ENCODE results near the gene LOC101059915.
"Not testable (repeated sequence)": the region's sequence is repeated elsewhere in the genome, so short reads cannot be mapped to it uniquely, and the experiment has no call there.

LOC101059915 gene

DNA sequence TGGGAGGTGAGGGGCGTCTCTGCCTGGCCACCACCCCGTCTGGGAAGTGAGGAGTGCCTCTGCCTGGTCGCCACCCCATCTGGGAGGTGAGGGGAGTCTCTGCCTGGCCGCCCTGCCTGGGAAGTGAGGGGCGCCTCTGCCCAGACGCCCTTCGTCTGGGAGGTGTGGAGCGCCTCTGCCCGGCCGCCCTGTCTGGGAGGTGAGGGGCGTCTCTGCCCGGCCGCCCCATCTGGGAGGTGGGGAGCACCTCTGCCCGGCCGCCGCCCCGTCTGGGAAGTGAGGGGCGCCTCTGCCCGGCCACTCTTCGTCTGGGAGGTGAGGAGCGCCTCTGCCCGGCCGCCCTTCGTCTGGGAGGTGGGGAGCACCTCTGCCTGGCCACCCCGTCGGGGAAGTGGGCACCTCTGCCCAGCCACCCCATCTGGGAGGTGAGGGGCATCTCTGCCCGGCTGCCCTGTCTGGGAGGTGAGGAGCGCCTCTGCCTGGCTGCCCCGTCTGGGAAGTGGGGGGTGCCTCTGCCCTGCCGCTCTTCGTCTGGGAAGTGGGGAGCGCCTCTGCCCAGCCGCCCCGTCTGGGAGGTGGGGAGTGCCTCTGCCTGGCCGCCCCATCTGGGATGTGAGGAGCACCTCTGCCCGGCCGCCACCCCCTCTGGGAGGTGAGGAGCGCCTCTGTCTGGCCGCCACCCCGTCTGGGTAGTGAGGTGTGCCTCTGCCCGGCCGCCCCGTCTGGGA is 8.9 kb downstream of the LOC101059915 start:
- not testable (repeated sequence) for DNase-seq

DNA sequence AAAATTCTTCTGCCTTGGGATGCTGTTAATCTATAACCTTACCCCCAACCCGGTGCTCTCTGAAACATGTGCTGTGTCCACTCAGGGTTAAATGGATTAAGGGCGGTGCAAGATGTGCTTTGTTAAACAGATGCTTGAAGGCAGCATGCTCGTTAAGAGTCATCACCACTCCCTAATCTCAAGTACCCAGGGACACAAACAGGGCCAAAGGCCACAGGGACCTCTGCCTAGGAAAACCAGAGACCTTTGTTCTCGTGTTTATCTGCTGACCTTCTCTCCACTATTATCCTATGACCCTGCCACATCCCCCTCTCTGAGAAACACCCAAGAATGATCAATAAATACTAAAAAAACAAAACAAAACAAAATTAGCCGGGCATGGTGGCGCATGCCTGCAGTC is 9.8 kb downstream of the LOC101059915 start:
- DNase-seq = not testable (repeated sequence)

GRCh38 chrX:71679575-71680207 is 12.3 kb downstream of the LOC101059915 start:
- no peak for DNase-seq

- not testable (repeated sequence) for DNase-seq
Measured at GRCh38 chrX:71696641-71697465, 29.5 kb downstream of the LOC101059915 start.

DNA sequence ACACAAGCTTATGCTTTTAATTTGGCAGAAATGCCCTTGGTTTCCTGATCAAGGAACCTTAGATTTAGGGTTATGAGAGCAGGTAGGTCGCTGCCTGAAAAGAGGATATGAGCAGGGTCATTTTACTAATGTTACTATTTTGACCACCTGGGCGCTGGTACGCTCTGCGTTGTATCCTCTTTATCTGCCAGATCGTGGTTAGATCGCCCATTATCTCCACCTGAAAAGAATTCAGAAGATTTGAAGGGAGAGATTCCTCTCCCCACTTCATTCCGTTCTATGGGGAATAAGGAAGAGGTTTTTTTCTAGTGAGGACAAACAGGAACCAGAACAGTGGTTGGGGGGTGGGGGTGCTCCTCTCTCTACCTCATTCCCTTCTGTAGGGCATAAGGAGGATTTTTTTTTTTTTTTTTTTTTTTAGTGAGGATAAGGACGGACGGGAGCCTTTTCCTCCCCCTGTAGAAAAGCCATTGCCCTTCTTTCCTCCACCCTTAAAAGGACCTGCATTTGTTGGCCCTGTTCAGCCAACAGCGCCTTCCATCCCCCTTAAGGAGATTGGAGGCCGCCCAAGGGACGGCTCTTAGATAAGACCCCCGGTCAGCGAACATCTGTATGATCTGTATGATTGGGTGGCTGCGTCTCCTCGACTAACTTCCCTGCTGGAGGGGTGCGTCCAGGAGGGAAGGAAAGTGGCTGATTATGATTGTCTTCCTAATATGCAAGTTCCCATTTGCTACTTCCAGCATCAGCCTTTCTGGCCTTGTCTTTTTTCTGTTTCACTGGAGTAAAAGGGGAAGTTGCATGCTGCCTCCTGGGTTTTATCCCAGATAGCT is 30.3 kb downstream of the LOC101059915 start:
- DNase-seq = not testable (repeated sequence)

DNA sequence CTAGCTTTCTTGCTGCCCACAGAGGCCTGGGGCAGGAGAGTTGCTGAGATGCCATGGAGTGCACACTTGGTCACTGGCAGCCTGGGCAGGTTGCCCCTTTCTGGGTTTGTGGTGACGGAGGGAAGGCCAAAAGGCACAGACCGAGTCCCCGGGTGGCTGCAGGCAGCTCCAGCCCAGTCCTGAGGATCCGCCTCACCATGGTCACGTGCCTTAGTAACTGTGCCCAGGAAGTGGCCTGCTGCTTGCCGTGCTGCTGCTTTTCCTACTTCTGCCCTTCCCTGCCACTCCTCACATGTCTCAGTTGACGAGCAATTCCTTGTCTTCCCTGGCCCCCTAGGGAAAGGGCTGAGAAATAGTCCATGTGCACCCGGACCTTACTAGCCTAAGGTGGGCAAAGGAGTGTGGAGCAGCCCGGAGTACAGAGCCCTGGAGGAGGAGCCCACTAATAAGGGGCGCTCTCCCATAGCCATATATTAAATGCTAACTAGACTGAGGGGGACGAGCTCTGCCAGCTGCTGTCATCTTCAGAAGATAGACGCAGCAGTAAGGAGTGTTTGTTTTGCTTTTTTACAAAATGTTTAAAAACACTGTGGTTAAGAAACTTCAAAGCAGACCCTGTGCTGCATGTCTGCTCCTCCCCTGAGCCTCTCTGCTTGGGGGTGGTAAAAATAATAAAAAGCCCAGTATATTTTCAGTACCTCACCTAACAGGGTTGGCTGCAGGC is 31.1 kb downstream of the LOC101059915 start:
- not testable (repeated sequence) for DNase-seq

DNA sequence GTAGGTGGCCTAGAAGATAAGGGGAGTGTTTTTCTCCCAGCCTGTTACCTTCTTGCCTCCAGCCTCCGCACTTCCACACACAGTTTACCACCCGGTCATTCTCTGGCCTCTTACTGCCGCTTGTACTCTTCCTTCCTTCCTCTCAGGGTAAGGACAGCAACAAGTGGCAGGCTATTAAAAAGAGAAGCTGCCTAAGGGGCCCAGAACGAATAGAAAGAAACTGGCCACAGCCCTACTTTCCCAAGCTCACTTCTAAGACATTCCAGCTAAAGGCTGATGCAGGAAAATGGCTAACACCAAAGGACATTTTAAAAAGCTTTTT is 31.6 kb downstream of the LOC101059915 start:
- not testable (repeated sequence) for DNase-seq

GRCh38 chrX:71702853-71703252 is 35.5 kb downstream of the LOC101059915 start:
- not testable (repeated sequence) for DNase-seq

DNA sequence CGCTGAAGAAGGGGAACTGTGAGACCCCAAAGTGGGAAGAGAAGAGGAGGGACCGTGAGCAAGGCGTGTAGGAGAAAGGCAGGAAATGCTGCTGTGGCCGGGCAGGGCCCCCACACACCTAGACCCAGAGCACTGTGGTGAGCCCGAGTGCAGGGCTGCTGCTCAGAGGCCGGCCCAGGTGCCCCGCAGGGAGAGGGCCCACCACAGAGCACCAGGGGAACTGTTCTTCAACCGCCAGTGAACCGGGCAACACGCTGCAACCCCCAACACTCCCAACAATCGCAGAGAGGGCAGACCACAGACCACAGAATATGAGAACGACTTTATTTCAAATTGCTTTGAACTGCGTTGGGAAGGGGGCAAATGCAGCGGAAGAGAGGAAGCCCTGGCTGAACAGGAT is 46.7 kb downstream of the LOC101059915 start:
- not testable (repeated sequence) for DNase-seq

DNA sequence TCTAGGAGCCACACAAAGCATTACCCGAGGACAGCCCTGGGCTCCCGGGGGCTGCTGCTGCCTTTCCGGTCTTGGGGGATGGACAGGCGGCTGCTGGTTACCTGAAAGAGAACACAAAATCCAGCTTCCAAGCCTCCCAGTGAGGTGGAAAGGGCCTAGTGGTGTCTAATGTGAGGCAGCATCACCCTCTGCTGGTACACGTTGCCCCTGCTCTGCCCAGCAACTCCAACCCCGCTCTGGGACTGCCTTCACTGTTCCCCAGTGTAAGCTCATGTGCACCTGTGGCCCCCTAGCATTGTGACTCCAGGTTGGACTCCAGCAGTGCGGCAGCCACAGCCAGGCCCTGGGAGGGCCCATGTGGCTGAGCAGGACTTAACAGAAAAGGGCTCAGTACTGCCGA is 48.2 kb downstream of the LOC101059915 start:
- DNase-seq = not testable (repeated sequence)

DNA sequence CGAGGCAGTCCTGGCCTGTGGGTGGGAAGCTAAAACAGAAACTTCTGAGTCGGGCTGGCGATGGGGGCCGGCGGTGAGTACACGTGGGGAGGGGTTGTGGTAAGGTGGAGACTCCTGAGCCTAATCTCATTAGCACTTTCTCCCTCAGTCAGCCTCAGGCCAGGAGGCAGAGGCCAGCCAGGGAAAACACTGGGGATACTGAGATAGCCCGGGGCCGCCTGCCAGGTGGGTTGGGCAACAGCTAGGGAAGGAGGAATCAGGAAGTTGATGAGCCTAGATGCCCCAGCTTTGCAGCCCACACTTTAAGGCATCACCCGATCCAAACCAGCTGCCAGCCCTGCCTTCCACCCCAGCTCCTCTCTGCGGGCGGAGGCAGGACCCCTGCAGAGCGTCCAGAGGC is 49.0 kb downstream of the LOC101059915 start:
- DNase-seq = not testable (repeated sequence)

- not testable (repeated sequence) for DNase-seq
Measured at GRCh38 chrX:71718185-71718584, 50.8 kb downstream of the LOC101059915 start, which contains the start of gene CXorf49. CXorf49 (minus strand) TSS chrX:71718285; CDS start chrX:71718151, 134 bp downstream.

GRCh38 chrX:71719195-71719594 is 51.8 kb downstream of the LOC101059915 start:
- not testable (repeated sequence) for DNase-seq

GRCh38 chrX:71720289-71720886 is 53.0 kb downstream of the LOC101059915 start:
- not testable (repeated sequence) for DNase-seq

All from fibroblast of skin of scalp (primary cell).